ENCODE data around the gene MGRN1.

DNA sequence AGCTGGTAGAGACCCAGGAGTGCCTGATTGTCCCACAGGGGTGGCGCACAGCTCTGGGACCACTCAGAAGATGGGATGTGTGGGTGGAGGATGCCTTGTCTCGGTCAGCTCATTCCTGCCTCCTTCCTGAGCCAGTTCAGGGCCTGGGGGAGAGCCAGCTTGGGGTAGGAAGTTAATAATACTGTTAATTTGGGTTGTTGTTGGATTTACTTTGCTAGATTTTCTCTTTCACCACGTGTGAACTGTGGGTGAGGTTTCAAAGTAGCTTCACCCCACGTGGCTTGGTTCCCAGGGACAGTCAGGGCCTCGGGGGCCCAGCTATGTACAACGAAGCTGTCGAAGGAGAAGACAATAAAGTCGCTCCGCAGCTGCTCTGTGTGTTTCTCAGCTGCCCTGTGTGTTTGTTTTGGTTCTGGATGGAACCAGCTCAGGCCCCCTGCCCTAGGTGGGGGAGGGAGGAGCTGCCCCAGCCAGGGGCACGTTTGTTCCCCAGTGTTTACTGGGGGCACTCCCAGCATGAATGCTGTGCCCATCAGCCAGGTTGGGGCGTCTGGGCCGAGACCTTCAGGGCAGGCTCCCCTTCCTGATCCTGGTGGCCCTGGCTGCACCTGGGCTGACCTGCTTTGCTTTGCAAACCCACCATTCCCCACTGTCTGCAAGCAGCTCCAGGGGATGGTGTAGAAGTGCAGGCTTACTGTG, 71.0 kb downstream of the MGRN1 start:
- TF ChIP-seq, protein P1, sequence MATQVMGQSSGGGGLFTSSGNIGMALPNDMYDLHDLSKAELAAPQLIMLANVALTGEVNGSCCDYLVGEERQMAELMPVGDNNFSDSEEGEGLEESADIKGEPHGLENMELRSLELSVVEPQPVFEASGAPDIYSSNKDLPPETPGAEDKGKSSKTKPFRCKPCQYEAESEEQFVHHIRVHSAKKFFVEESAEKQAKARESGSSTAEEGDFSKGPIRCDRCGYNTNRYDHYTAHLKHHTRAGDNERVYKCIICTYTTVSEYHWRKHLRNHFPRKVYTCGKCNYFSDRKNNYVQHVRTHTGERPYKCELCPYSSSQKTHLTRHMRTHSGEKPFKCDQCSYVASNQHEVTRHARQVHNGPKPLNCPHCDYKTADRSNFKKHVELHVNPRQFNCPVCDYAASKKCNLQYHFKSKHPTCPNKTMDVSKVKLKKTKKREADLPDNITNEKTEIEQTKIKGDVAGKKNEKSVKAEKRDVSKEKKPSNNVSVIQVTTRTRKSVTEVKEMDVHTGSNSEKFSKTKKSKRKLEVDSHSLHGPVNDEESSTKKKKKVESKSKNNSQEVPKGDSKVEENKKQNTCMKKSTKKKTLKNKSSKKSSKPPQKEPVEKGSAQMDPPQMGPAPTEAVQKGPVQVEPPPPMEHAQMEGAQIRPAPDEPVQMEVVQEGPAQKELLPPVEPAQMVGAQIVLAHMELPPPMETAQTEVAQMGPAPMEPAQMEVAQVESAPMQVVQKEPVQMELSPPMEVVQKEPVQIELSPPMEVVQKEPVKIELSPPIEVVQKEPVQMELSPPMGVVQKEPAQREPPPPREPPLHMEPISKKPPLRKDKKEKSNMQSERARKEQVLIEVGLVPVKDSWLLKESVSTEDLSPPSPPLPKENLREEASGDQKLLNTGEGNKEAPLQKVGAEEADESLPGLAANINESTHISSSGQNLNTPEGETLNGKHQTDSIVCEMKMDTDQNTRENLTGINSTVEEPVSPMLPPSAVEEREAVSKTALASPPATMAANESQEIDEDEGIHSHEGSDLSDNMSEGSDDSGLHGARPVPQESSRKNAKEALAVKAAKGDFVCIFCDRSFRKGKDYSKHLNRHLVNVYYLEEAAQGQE (IDR thresholded peaks at IDR 0.05; ENCODE audit: insufficient read depth in 1 of 2, low read depth in 2 of 2, low read length in 2 of 2), result no peak
- TF ChIP-seq TAF1 (IDR thresholded peaks at IDR 0.05; ENCODE audit: borderline replicate concordance, insufficient read depth, low read length), result no peak
